Stimulated activated CD4-positive, alpha-beta T cell treated with anti-CD3 and anti-CD28 coated beads, TNF-alpha, amount 100 ng/mL, for 48 hours (primary cell): ENCODE results near the gene SSX2IP.
A peak's percentile ranks its signal among the peaks of the same experiment; 100 is the strongest.
"Not testable (repeated sequence)": the region's sequence is repeated elsewhere in the genome, so short reads cannot be mapped to it uniquely, and the experiment has no call there.

ENCODE experiments used
- DNase-seq, 3 donors: peaks; one replicate each; pipeline ENCODE4 v3.0.0-alpha.2; 2020; ENCODE audit warnings: low read depth in 3 of 3

The SSX2IP gene

GRCh38 chr1:84619383-84620102 is 70.7 kb downstream of the SSX2IP start:
- DNase-seq: peak; percentile 53 to 75 (median 58)

GRCh38 chr1:84617349-84617748 is 72.9 kb downstream of the SSX2IP start:
- DNase-seq: no peak

GRCh38 chr1:84615790-84616189 is 74.5 kb downstream of the SSX2IP start:
- no peak for DNase-seq

GRCh38 chr1:84613887-84614286 is 76.4 kb downstream of the SSX2IP start:
- DNase-seq: no peak

GRCh38 chr1:84613026-84613425 is 77.2 kb downstream of the SSX2IP start:
- no peak for DNase-seq

GRCh38 chr1:84611796-84612195 is 78.5 kb downstream of the SSX2IP start:
- no peak for DNase-seq

GRCh38 chr1:84611091-84611490 is 79.2 kb downstream of the SSX2IP start:
- DNase-seq: no peak

- DNase-seq: no peak
Measured at GRCh38 chr1:84606977-84607376, 83.3 kb downstream of the SSX2IP start.

- DNase-seq: no peak
Measured at GRCh38 chr1:84605157-84605556, 85.1 kb downstream of the SSX2IP start.

- DNase-seq: no peak
Measured at GRCh38 chr1:84603941-84604830, 86.1 kb downstream of the SSX2IP start.

GRCh38 chr1:84603223-84603622 is 87.0 kb downstream of the SSX2IP start:
- no peak for DNase-seq

GRCh38 chr1:84600796-84601195 is 89.5 kb downstream of the SSX2IP start:
- no peak for DNase-seq

- DNase-seq: no peak
Measured at GRCh38 chr1:84598846-84599741, 91.2 kb downstream of the SSX2IP start.

GRCh38 chr1:84598418-84598817 is 91.8 kb downstream of the SSX2IP start:
- DNase-seq: no peak

GRCh38 chr1:84597011-84597410 is 93.2 kb downstream of the SSX2IP start:
- DNase-seq: no peak

GRCh38 chr1:84594959-84595358 is 95.3 kb downstream of the SSX2IP start:
- not testable (repeated sequence) for DNase-seq
